Measurements from ENCODE around the gene SPP1.

GRCh38 chr4:87975466-87975865 is at the start of gene SPP1:
- no peak for TF ChIP-seq POLR2A (IDR thresholded peaks at IDR 0.05)
- TF ChIP-seq, protein P1, sequence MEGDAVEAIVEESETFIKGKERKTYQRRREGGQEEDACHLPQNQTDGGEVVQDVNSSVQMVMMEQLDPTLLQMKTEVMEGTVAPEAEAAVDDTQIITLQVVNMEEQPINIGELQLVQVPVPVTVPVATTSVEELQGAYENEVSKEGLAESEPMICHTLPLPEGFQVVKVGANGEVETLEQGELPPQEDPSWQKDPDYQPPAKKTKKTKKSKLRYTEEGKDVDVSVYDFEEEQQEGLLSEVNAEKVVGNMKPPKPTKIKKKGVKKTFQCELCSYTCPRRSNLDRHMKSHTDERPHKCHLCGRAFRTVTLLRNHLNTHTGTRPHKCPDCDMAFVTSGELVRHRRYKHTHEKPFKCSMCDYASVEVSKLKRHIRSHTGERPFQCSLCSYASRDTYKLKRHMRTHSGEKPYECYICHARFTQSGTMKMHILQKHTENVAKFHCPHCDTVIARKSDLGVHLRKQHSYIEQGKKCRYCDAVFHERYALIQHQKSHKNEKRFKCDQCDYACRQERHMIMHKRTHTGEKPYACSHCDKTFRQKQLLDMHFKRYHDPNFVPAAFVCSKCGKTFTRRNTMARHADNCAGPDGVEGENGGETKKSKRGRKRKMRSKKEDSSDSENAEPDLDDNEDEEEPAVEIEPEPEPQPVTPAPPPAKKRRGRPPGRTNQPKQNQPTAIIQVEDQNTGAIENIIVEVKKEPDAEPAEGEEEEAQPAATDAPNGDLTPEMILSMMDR (IDR thresholded peaks at IDR 0.05), result no peak
